Keratinocyte (primary cell): Measurements from ENCODE around the gene SMPD1. TPM values are rescaled to one million over a fixed set of nuclear protein-coding genes. Genes with fewer than 3 reads are reported as not detected.

Source experiments
- DNase-seq: peaks from one replicate; pipeline ENCODE4 v3.0.0-alpha.2; 2011; ENCODE audit warnings: low read depth, missing footprints, low spot score
- FAIRE-seq: peaks from 2 replicates; lab custom pipeline; 2011; peaks lifted over from hg19 to GRCh38; lab: Jason Lieb, UNC
- H2AFZ ChIP-seq: 2 replicates; pipeline ENCODE4 v1.6.0; 2012; ENCODE audit warnings: low read length, control low read depth, inconsistent platforms; ENCODE audit not compliant: control insufficient read depth
- H3K27ac ChIP-seq: 2 replicates; pipeline ENCODE4 v1.5.1; 2011; ENCODE audit warnings: low read length; ENCODE audit not compliant: control insufficient read depth, insufficient read depth
- H3K27me3 ChIP-seq: 3 replicates; pipeline ENCODE4 v1.6.0; 2011; ENCODE audit warnings: low read length; ENCODE audit not compliant: control insufficient read depth, insufficient read depth; ENCODE audit errors: extremely low read depth
- H3K36me3 ChIP-seq, 2 experiments: 2 replicates in 1 of 2; 3 replicates in 1 of 2; pipeline ENCODE4 v1.5.1; 2011; ENCODE audit warnings: low read length in 2 of 2, mild to moderate bottlenecking in 1 of 2; ENCODE audit not compliant: control insufficient read depth in 2 of 2, insufficient read depth in 2 of 2; ENCODE audit errors: extremely low read depth in 1 of 2
- H3K4me1 ChIP-seq: 3 replicates; pipeline ENCODE4 v1.5.1; 2011; ENCODE audit warnings: low read length; ENCODE audit not compliant: control insufficient read depth, insufficient read depth; ENCODE audit errors: extremely low read depth
- H3K4me2 ChIP-seq: 3 replicates; pipeline ENCODE4 v1.6.0; 2011; ENCODE audit warnings: low read depth, low read length; ENCODE audit not compliant: control insufficient read depth, insufficient read depth; ENCODE audit errors: extremely low read depth
- H3K4me3 ChIP-seq, 3 experiments: fragments of 200-600 bp in 1 of 3; sonication (generic) in 1 of 3; 2 replicates in 2 of 3; 3 replicates in 1 of 3; pipeline ENCODE4 v1.5.1; 2011 to 2016; ENCODE audit warnings: low read length in 3 of 3, mild to moderate bottlenecking in 3 of 3, control low read depth in 2 of 3, inconsistent platforms in 1 of 3, low read depth in 1 of 3, mixed read lengths in 1 of 3, mixed run types in 1 of 3, moderate library complexity in 1 of 3; ENCODE audit not compliant: control insufficient read depth in 2 of 3, insufficient read depth in 2 of 3; ENCODE audit errors: extremely low read depth in 1 of 3
- H3K79me2 ChIP-seq: 2 replicates; pipeline ENCODE4 v1.6.0; 2012; ENCODE audit warnings: low read length; ENCODE audit not compliant: control insufficient read depth, insufficient read depth
- H3K9ac ChIP-seq: 3 replicates; pipeline ENCODE4 v1.6.0; 2011; ENCODE audit warnings: low read length; ENCODE audit not compliant: control insufficient read depth, insufficient read depth; ENCODE audit errors: extremely low read depth
- H3K9me1 ChIP-seq: 3 replicates; pipeline ENCODE4 v1.6.0; 2011; ENCODE audit warnings: low read length; ENCODE audit not compliant: control insufficient read depth, insufficient read depth; ENCODE audit errors: extremely low read depth
- H3K9me3 ChIP-seq: 2 replicates; pipeline ENCODE4 v1.5.1; 2012; ENCODE audit warnings: low read depth, low read length; ENCODE audit not compliant: control insufficient read depth
- H4K20me1 ChIP-seq: 3 replicates; pipeline ENCODE4 v1.6.0; 2011; ENCODE audit warnings: low read length; ENCODE audit not compliant: control insufficient read depth, insufficient read depth; ENCODE audit errors: extremely low read depth
- EZH2 ChIP-seq: IDR thresholded peaks from one replicate; pipeline ENCODE4 v1.6.1; 2012; ENCODE audit warnings: inconsistent platforms, mild to moderate bottlenecking, low read length, moderate library complexity
- dilution Hi-C: fragments of 300-500 bp; cut with MboI; formaldehyde crosslinking; loops from one replicate; pipeline ENCODE4 v1.7.0; 2020; ENCODE audit warnings: low sequenced_read_pairs; ENCODE audit not compliant: extremely low pct_ligation_motif_present
- polyA plus RNA-seq, 5 experiments: library from polyadenylated mRNA; depleted of rRNA in 3 of 5; stranded (reverse) in 3 of 5; stranded (forward) in 1 of 5; unstranded in 1 of 5; fragments of >200 nt; gene quantifications; 1 replicate in 1 of 5; 2 replicates in 3 of 5; 3 replicates in 1 of 5; pipeline versions ENCODE4 v1.2.1 to v1.2.3, GENCODE V29; 2011 to 2012; ENCODE audit warnings: missing spikeins in 2 of 5, low read depth in 1 of 5, low replicate concordance in 1 of 5
- TF ChIP-seq, protein P1 (sequence below), 3 experiments: IDR thresholded peaks in 1 of 3; conservative IDR thresholded peaks in 1 of 3; optimal IDR thresholded peaks in 1 of 3; 2 replicates in 2 of 3; 3 replicates in 1 of 3; pipeline versions ENCODE3 to v1.5.1; 2011; ENCODE audit warnings: low read length in 3 of 3, mild to moderate bottlenecking in 3 of 3, moderate library complexity in 2 of 3, control low read depth in 1 of 3, inconsistent platforms in 1 of 3; ENCODE audit not compliant: insufficient read depth in 2 of 3; ENCODE audit errors: extremely low read depth in 1 of 3

Gene SMPD1
- polyA plus RNA-seq, 1 donor (not counting 4 experiments of a cell fraction or from before 2014, with no cell fraction given) = 8.0 TPM

DNA sequence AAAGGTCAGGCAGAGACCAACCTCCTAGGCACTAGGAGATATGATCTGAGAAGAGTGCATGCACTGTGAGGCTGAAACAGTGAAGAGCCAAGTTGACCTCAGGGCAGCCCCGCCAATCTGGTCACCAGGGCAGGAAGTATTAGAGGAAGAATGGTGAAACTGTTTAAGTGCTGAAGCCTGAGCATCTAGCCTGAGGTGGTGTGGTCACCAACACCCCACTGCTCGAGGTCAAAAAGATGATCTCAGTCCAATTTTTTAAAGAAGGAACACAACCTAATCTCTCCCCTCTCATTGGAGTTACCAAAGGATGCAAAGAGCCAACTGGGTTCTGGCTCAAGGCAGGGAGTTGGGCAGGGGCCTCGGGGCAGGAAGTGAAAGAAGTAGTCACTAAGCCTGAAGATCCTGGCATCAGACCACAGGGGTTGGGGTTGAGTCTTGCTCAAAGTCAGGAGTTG lies 24.6 kb downstream of the SMPD1 start:
- H4K20me1 ChIP-seq = no peaks in the 10 kb centered on the region
- dilution Hi-C loops = no loop called here
- no peak overlapping the region for H3K4me2 ChIP-seq
- FAIRE-seq (no peak), DNase-seq (no peak)
- H3K9me3 ChIP-seq = no peaks in the 10 kb centered on the region
- H3K79me2 ChIP-seq = no peaks in the 10 kb centered on the region
- no peak overlapping the region for H3K4me3 ChIP-seq
- peaks cover 10% of the 10 kb centered on the region for H3K27me3 ChIP-seq
- no peaks in the 10 kb centered on the region for H3K36me3 ChIP-seq
- TF ChIP-seq, protein P1, sequence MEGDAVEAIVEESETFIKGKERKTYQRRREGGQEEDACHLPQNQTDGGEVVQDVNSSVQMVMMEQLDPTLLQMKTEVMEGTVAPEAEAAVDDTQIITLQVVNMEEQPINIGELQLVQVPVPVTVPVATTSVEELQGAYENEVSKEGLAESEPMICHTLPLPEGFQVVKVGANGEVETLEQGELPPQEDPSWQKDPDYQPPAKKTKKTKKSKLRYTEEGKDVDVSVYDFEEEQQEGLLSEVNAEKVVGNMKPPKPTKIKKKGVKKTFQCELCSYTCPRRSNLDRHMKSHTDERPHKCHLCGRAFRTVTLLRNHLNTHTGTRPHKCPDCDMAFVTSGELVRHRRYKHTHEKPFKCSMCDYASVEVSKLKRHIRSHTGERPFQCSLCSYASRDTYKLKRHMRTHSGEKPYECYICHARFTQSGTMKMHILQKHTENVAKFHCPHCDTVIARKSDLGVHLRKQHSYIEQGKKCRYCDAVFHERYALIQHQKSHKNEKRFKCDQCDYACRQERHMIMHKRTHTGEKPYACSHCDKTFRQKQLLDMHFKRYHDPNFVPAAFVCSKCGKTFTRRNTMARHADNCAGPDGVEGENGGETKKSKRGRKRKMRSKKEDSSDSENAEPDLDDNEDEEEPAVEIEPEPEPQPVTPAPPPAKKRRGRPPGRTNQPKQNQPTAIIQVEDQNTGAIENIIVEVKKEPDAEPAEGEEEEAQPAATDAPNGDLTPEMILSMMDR (optimal IDR thresholded peaks at IDR 0.05 in 1 of 3, IDR thresholded peaks at IDR 0.05 in 1 of 3, conservative IDR thresholded peaks at IDR 0.05 in 1 of 3; ENCODE audit: extremely low read depth in 1 of 3, insufficient read depth in 2 of 3, low read length in 3 of 3) = no peak
- no peak for TF ChIP-seq EZH2
- H2AFZ ChIP-seq = no peak overlapping the region
- H3K27ac ChIP-seq = no peak overlapping the region
- H3K9me1 ChIP-seq = no peaks in the 10 kb centered on the region
- peaks cover 7% of the 10 kb centered on the region for H3K4me1 ChIP-seq
- no peak overlapping the region for H3K9ac ChIP-seq

DNA sequence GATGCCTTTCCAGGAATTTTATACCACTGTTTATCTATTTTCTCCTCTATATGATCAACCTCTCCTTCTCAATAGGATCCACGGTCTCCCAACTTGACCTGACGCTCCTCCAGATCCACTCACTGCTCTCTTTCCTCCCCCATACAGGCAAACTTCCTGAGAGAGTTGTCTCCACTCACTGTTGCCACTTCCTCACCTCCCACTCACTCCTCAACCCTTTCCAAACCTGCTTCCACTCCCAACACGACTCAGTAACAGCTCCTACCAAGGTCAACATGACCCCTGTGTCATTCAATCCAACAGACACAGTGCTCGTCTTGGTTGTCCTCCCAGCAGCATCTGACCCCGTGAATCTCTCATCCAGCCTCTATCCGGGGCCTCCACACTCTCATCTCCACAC lies 25.5 kb downstream of the SMPD1 start:
- H4K20me1 ChIP-seq = no peaks in the 10 kb centered on the region
- H3K4me2 ChIP-seq = no peak overlapping the region
- no peaks in the 10 kb centered on the region for H3K9me1 ChIP-seq
- no peaks in the 10 kb centered on the region for H3K9me3 ChIP-seq
- no peak for FAIRE-seq
- H3K9ac ChIP-seq = no peak overlapping the region
- DNase-seq = no peak
- TF ChIP-seq EZH2 = no peak
- TF ChIP-seq, protein P1 (optimal IDR thresholded peaks at IDR 0.05 in 1 of 3, IDR thresholded peaks at IDR 0.05 in 1 of 3, conservative IDR thresholded peaks at IDR 0.05 in 1 of 3; ENCODE audit: extremely low read depth in 1 of 3, insufficient read depth in 2 of 3, low read length in 3 of 3) = no peak
- no peaks in the 10 kb centered on the region for H3K36me3 ChIP-seq
- H3K4me1 ChIP-seq = peaks cover 7% of the 10 kb centered on the region
- H2AFZ ChIP-seq = no peak overlapping the region
- H3K27me3 ChIP-seq = peaks cover 10% of the 10 kb centered on the region
- no peaks in the 10 kb centered on the region for H3K79me2 ChIP-seq
- dilution Hi-C loops = no loop called here
- H3K4me3 ChIP-seq = no peak overlapping the region
- H3K27ac ChIP-seq = no peak overlapping the region
